ENCODE measurements around the gene CIT.
"Not testable (repeated sequence)": the region's sequence is repeated elsewhere in the genome, so short reads cannot be mapped to it uniquely, and the experiment has no call there.

The CIT gene

DNA sequence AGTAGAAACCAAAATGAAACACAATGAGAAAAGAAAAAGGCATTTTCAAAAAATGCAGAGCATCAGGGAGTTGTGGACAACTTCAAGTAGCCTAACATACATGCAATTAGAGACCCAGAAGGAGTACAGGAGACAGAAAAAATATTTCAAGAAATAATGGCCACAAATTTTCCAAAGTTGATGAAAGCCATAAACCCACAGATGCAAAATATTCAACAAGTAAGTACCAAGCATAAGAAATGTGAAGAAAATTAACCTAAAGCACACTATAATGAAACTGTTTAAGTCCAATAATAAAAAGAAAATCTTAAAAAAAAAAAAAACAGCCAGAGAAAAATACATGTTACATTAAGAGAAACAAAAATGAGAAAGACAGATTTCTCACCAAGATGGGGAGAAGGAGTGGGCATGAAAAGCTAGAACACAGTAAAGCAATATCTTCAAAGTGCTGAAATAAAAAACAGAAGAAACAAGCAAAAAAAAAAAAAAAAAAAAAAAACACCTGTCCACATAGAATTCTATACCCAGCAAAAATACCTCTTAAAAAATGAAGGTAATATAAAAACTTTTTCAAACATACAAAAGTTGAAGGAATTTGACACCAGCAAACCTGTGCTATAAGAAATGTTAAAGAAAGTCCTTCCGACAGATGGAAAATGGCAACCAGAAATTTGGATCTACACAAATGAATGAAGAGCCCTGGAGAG, 132.1 kb downstream of the CIT start:
- DNase-seq (ENCODE audit: low read depth in 2 of 2, low spot score in 1 of 2) = no peak

DNA sequence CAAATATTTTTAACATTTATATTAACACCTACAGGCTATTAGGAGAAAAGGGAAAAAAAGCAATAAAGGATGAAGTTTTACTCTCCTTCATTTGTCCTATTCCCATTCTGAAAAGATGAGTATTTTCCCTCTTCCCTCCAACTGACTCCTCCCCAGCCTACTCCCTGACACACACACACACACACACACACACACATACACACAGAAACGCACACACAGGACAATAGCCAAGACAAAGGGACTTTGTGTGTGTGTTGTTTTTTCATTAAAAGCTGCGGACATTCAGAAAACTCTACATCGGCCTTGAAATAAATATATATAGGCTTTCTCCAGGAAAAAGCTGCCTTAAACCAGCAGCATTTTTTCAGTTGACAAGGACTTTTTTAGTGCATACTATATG, 134.4 kb downstream of the CIT start:
- DNase-seq (ENCODE audit: low read depth in 2 of 2, low spot score in 1 of 2) = no peak

DNA sequence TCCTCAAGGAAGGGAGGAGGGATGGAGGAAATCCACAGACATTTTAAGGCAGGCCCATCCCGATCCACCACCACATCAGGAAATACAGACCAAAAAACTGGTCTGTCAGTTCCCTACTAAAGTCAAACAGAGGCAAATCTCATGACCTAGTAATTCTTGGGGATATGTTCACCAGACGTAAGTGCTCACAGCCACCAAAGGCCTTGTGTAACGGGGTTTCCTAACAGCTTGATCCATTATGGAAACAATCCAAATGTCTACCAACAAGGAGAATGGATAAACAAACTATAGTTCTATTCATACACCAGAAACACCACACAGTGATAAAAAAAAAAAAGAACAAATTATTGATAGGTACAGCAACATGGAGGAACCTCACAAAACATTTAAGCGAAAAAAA, 136.3 kb downstream of the CIT start:
- no peak for DNase-seq (ENCODE audit: low read depth in 2 of 2, low spot score in 1 of 2)

DNA sequence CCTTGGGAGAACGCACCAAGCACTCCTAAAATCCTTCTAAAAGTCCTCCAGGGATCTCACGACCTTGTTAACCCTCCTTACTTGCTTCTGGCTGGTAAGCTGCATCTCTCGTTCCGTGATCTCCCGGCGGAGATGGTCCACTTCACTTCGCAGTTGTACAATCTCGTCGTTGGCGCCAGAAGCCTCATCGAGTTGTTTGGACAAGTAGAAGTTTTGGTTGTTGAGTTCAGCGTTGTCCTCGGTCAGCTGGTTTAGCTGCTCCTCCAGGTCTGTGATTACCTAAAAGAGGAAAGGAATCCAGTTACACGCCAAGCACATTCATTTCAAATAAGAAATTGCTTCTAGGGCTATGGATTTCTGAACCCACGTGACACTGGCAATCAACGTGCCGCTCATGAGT, 142.0 kb downstream of the CIT start:
- no peak for DNase-seq (ENCODE audit: low read depth in 2 of 2, low spot score in 1 of 2)

DNA sequence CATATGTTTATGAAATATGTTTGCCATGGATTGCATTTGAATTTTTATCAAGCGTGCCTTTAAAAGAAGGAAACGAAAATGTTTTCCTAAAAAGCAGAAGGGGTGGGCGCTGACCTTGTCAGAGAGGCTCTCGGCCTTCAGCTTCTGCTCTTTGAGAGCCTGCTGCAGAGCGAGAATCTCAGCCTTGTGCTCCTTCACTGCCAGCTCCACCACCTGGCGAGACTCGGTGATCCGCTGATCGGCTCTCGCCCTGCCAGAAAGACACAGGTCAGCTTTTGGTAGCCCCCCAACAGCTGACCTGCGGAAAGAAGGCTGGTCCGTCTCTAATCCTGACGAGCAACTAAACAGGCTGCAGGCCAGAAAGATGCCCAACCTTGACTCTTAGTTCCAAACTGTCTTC, 146.7 kb downstream of the CIT start:
- DNase-seq (ENCODE audit: low read depth in 2 of 2, low spot score in 1 of 2) = no peak

GRCh38 chr12:119729871-119730270, 147.2 kb downstream of the CIT start:
- no peak for DNase-seq (ENCODE audit: low read depth in 2 of 2, low spot score in 1 of 2)

- DNase-seq (ENCODE audit: low read depth in 2 of 2, low spot score in 1 of 2) = no peak
These were observed 148.7 kb downstream of the CIT start for GRCh38 chr12:119728444-119728745.

DNA sequence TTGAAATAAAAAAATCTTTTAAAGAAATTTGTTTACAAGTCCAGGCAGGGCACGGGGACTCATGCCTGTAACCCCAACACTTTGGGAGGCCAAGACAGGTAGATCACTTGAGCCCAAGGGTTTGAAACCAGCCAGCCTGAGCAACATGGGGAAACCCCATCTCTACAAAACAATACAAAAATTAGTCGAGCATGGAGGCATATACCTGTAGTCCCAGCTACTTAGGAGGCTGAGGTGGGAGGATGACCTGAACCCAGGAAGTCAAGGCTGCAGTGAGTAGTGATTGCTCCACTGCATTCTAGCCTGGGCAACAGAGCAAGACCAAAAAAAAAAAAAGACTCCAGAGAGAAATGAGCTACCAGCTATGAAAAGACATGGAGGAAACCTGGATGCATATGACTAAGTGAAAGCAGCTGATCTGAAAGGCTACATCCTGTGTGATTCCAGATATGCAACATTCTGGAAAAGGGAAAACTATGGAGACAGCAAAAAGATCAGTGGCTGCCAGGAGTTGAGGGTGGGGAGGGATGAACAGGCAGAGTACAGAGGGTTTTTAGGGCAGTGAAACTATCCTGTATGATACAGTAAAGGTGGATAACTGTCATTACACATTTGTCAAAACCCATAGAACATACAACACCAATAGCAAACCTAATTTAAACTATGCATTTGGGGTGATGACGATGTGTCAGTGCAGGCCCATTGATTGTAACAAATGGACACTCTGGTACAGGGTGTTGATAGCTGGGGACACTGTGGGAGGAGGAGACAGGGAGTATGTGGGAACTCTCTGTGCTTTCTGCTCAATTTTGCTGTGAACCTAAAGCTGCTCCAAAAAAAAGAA, 149.3 kb downstream of the CIT start:
- DNase-seq (ENCODE audit: low read depth in 2 of 2, low spot score in 1 of 2) = no peak

DNA sequence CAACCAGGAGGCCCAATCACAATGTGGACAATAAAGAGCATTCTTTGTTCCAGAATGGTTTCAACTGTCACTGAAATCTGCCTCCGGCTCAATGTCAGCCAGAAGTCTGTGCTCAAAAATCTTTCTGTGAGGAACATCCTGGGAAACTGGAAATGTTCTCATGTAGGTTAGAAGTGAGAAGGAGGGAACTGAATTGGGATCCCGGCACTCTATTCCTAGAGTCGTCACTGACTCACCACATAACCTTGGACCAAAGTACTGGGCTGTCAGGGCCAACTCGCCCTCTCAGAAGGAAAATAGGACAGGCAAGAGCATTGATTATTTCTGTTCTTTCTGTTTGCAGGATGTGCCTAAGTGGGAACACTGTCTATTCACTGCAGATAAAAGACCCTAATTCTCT, 151.6 kb downstream of the CIT start:
- DNase-seq (ENCODE audit: low read depth in 2 of 2, low spot score in 1 of 2) = no peak

GRCh38 chr12:119721306-119721705, 155.8 kb downstream of the CIT start:
- no peak for DNase-seq (ENCODE audit: low read depth in 2 of 2, low spot score in 1 of 2)

GRCh38 chr12:119720349-119720748, 156.8 kb downstream of the CIT start:
- DNase-seq (ENCODE audit: low read depth in 2 of 2, low spot score in 1 of 2) = no peak

DNA sequence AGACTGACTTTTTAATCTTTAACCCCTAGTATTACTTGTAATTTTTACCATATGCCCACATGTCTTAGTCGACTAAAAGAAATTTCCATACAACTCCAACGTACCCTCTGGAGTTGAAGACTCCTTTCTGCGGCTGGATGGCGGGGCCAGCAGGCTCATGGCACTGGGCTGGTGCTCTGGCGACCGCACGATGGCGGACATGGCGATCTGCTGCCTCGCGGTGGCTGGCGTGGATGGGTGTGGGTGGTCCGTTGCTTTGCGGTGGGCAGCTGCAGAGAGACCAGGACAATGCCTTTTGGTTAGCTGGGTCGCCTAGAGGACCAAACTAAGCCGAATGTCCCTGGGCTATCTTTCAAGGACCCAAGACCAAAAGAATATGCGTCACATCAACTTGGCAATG, 159.0 kb downstream of the CIT start:
- no peak for DNase-seq (ENCODE audit: low read depth in 2 of 2, low spot score in 1 of 2)

DNA sequence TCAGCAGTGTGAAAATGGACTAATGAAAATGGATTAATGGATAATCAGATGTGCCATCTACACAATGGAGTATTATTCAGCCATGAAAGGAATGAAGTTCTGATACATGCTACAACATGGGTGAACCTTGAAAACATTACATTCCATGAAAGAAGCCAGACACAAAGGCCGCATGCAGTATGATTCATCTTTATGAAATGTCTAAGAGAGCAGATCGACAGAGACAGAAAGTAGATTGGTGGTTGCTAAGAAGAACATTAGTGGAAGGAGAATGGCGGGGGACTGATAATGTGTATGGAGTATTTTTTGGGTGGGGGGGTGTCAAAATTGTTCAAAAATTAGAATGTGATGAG, 161.9 kb downstream of the CIT start:
- no peak for DNase-seq (ENCODE audit: low read depth in 2 of 2, low spot score in 1 of 2)

DNA sequence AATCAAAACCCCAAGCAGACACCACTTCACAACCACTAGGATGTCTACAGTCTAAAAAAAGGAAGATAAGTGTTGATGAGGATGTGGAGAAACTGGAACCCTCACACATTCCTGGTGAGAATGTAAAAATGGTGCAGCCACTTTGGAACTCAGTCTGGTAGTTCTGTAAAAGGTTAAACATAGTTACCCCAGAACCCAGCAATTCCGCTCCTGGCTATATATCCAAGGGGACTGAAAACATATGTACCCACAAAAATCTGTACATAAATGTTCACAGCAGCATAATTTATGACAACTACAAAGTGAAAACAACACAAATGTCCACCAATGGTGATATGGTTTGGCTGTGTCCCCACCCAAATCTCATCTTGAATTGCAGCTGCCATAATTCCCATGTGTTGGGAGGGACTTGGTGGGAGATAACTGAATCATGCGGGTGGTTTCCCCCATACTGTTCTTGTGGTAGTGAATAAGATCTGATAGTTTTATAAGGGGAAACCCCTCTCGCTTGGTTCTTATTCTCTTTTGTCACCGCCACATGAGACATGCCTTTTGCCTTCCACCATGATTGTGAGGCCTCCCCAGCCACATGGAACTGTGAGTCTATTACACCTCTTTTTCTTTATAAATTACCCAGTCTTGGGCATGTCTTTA, 162.4 kb downstream of the CIT start:
- DNase-seq (ENCODE audit: low read depth in 2 of 2, low spot score in 1 of 2) = no peak

DNA sequence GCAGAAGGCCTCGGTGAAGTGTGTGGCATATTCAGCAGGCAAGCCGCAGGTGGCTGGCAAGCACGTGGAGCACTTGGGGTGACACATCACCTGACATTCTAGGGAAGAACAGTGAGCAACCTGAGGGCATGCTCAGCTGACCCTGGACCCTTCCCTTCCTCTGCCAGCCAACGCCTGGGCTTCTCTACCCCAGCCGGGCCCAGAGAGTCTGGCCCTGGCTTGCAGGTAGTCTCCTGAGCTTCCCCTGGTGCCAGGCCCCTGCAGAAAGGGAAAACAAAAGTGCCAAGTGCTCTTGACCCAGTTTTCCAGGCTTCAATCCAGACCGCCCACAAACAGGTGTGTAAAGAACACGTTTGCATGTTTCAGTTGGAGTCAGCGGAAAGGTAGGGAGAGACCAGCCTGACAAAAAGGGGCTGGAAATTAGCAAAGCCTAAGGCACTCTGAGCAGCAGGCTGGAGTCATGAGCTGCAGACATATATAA, 163.5 kb downstream of the CIT start:
- DNase-seq (ENCODE audit: low read depth in 2 of 2, low spot score in 1 of 2) = no peak

DNA sequence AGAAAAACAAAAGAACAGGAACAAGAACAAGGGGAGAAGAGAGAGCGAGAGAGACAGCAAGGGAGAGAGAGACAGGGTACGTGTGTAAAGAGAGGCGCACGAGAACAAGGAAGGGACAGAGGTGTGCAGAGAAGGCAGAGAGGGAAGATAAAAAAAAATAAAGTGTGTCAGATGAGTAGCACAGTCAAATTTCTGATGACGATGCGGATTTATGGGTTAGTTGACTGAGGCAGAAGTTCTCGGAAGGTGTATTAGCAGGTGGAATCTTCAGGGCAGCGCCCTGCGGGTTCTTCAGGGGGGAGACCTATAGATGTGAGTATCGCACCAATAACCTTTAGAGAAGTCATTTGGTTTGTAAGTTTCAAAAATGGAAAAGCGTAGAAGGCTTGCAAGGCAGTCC, 164.4 kb downstream of the CIT start:
- DNase-seq (ENCODE audit: low read depth in 2 of 2, low spot score in 1 of 2) = no peak

DNA sequence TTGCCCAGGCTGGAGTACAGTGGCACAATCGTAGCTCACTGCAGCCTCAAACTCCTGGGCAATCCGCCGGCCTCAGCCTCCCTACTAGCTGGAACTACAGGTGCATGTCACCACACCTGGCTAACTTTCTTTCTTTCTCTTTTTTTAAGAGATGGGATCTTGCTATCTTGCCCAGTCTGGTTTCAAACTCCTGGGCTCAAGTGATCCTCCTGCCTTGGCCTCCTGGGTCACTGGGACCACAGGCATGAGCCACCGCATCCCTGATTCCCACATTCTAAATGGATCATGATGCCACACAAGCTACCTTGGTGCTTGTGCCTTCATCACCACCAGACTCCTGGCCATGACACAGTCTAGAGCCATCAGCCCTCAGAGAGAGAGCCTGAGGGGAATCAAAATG, 165.4 kb downstream of the CIT start:
- no peak for DNase-seq (ENCODE audit: low read depth in 2 of 2, low spot score in 1 of 2)

DNA sequence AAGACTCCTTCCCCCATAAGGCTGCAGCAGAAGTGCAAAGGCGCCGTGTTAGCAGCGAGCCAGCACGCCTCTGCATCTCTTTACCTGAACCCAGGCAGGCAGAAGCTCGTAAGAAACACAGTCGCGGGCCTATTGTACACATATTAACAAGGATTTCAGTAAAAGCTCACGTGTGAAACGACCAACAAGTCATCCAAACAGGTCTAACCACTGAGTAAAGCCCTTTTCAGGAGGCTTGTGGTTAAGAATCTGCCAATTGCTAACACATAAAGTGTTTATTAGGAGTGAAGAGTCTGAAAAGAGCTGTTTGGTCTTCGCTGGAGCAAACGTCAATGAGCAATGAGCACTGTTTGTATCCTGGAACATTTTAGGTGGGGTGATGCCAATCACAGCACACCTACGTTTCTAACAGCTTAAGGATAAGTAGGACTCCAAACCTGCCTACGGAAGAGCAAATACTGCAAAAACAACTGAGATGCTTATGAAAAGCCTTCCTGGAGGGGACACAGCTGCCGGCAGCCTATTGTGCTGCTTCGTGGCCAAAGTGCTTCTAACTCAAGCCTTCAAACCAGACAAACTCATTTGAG, 166.1 kb downstream of the CIT start:
- no peak for DNase-seq (ENCODE audit: low read depth in 2 of 2, low spot score in 1 of 2)

- DNase-seq (ENCODE audit: low read depth in 2 of 2, low spot score in 1 of 2) = no peak
These were observed 166.7 kb downstream of the CIT start for GRCh38 chr12:119710374-119710964.

DNA sequence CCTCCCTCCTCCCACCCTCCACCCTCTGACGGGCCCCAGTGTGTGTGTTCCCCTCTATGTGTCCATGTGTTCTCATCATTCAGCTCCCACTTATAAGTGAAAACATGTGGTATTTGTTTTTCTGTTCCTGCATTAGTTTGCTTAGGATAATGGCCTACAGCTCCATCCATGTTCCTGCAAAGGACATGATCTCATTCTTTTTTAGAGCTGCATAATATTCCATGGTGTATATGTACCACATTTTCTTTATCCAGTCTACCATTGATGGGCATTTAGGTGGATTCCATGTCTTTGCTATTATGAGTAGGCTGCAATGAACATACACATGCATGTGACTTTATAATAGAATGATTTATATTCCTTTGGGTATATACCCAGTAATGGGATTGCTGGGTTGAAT, 170.7 kb downstream of the CIT start:
- not testable (repeated sequence) for DNase-seq (ENCODE audit: low read depth in 2 of 2, low spot score in 1 of 2)

- no peak for DNase-seq (ENCODE audit: low read depth in 2 of 2, low spot score in 1 of 2)
These were observed 171.9 kb downstream of the CIT start for GRCh38 chr12:119705182-119705581.
